Measurements from ENCODE around the gene PCDH1.

PCDH1 gene

DNA sequence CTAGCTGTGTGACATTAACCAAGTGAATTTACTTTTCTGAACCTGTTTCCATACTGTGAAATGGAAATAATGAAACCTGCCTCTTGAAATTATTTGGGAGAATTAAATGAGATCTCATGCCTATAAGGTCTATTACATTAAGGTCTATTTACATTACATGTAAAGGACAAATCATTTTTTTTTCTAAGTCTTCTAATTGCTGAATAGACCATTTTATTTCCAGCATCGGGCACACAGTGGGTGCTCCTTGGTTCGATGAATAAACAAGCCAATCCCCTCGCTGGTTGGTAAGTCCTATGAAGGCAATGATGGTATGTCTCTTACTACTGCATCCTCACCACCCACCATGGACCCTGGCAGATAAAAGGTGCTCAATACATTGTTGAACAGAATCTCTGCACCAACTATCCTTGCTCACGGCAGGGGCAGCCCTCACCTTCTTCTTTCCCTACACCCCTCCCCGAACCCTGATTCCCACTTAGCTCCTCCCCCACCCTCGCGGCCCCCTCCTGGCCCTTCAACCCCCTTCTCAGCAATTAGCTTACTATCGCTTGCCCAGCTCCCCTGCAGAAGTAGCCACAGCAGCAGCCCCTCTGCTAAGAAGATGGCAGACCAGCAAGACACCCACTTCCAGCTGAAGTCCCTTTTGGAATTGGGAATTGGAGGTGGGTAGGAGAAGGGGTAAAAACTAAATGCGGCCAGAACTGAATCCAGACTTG is 3.0 kb downstream of the PCDH1 start:
- TF ChIP-seq ZC3H10 (CRISPR knock-in tag; IDR thresholded peaks at IDR 0.05) = no peak
- TF ChIP-seq, protein P1, sequence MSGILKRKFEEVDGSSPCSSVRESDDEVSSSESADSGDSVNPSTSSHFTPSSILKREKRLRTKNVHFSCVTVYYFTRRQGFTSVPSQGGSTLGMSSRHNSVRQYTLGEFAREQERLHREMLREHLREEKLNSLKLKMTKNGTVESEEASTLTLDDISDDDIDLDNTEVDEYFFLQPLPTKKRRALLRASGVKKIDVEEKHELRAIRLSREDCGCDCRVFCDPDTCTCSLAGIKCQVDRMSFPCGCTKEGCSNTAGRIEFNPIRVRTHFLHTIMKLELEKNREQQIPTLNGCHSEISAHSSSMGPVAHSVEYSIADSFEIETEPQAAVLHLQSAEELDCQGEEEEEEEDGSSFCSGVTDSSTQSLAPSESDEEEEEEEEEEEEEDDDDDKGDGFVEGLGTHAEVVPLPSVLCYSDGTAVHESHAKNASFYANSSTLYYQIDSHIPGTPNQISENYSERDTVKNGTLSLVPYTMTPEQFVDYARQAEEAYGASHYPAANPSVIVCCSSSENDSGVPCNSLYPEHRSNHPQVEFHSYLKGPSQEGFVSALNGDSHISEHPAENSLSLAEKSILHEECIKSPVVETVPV (CRISPR knock-in tag; IDR thresholded peaks at IDR 0.05) = no peak
- TF ChIP-seq BACH2 (CRISPR knock-in tag; IDR thresholded peaks at IDR 0.05; ENCODE audit: borderline replicate concordance) = no peak
- TF ChIP-seq ZNF70 (CRISPR knock-in tag; IDR thresholded peaks at IDR 0.05) = no peak
- no peak for TF ChIP-seq RARB (CRISPR knock-in tag; IDR thresholded peaks at IDR 0.05)
- TF ChIP-seq, protein P2, sequence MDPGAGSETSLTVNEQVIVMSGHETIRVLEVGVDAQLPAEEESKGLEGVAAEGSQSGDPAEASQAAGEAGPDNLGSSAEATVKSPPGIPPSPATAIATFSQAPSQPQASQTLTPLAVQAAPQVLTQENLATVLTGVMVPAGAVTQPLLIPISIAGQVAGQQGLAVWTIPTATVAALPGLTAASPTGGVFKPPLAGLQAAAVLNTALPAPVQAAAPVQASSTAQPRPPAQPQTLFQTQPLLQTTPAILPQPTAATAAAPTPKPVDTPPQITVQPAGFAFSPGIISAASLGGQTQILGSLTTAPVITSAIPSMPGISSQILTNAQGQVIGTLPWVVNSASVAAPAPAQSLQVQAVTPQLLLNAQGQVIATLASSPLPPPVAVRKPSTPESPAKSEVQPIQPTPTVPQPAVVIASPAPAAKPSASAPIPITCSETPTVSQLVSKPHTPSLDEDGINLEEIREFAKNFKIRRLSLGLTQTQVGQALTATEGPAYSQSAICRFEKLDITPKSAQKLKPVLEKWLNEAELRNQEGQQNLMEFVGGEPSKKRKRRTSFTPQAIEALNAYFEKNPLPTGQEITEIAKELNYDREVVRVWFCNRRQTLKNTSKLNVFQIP (CRISPR knock-in tag; IDR thresholded peaks at IDR 0.05; ENCODE audit: borderline replicate concordance, low read depth) = no peak
- no peak for TF ChIP-seq ZNF8 (CRISPR knock-in tag; IDR thresholded peaks at IDR 0.05)
- no peak for TF ChIP-seq TSHZ2 (CRISPR knock-in tag; IDR thresholded peaks at IDR 0.05)
- TF ChIP-seq TCF4 (CRISPR knock-in tag; IDR thresholded peaks at IDR 0.05; ENCODE audit: borderline replicate concordance) = no peak
- no peak for TF ChIP-seq OSR1 (CRISPR knock-in tag; IDR thresholded peaks at IDR 0.05)
- no peak for TF ChIP-seq ESRRG (CRISPR knock-in tag; IDR thresholded peaks at IDR 0.05)
- no peak for TF ChIP-seq PATZ1 (CRISPR knock-in tag; IDR thresholded peaks at IDR 0.05; ENCODE audit: borderline replicate concordance)
- no peak for TF ChIP-seq ZFP30 (CRISPR knock-in tag; IDR thresholded peaks at IDR 0.05)
- TF ChIP-seq ISL1 (CRISPR knock-in tag; IDR thresholded peaks at IDR 0.05) = no peak
- no peak for TF ChIP-seq GLIS3 (CRISPR knock-in tag; IDR thresholded peaks at IDR 0.05)

DNA sequence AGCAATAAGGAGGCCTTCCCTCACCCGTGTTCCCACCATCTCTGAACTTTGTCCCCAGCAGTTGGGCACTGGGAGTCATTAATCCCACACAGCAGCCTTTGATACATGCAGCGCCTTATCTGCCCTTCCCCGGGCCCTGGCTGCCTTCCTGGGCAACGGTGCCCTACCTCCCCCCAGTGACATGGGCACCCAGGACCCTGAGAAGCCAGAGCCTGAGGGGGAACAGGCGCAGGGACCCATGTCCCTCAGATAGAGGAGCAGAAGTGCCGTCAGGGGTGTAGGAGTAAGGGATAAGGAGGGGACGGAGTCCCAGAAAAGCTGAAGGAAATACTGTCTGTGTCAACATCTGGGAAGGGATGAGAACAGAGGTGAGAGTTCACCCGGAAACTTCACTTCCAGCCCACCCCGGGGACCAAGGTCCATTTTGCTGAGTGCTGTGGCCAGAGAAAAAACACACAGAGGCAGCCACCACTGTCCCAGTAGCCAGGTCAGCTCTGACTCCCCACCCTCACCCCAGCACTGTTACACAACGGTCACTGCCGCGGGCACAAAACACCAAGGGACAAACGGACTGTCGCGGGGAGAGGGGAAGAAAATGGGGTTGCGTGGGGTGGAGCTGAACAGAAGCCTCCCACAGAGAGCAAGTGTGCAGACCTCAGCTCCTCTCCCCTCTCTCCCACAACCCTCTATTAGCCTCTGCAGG is 3.8 kb downstream of the PCDH1 start:
- ATAC-seq = no peak
- TF ChIP-seq ARNTL (CRISPR knock-in tag; IDR thresholded peaks at IDR 0.05; ENCODE audit: borderline replicate concordance, low read depth) = no peak
- no peak for TF ChIP-seq SNAI2 (CRISPR knock-in tag; IDR thresholded peaks at IDR 0.05)
- TF ChIP-seq ZFP3 (CRISPR knock-in tag; IDR thresholded peaks at IDR 0.05) = no peak
- no peak for TF ChIP-seq GLIS3 (CRISPR knock-in tag; IDR thresholded peaks at IDR 0.05)
- no peak for TF ChIP-seq PATZ1 (CRISPR knock-in tag; IDR thresholded peaks at IDR 0.05; ENCODE audit: borderline replicate concordance)
- TF ChIP-seq ISL1 (CRISPR knock-in tag; IDR thresholded peaks at IDR 0.05) = no peak
- TF ChIP-seq RARB (CRISPR knock-in tag; IDR thresholded peaks at IDR 0.05) = no peak
- TF ChIP-seq, protein P2 (CRISPR knock-in tag; IDR thresholded peaks at IDR 0.05; ENCODE audit: borderline replicate concordance, low read depth) = no peak
- no peak for TF ChIP-seq ZC3H10 (CRISPR knock-in tag; IDR thresholded peaks at IDR 0.05)
- no peak for TF ChIP-seq CSDC2 (CRISPR knock-in tag; IDR thresholded peaks at IDR 0.05)

More for the DNA sequence above, 3.0 kb downstream of the PCDH1 start:
- ATAC-seq = no peak

Data from SK-N-SH treated with all-trans-retinoic acid at 6 μM for 48 hours (cell line).